Glutamatergic neuron (in vitro differentiated cells): Measurements from ENCODE around the gene LAMA5. TPM values are rescaled to one million over a fixed set of nuclear protein-coding genes. Genes with fewer than 3 reads are reported as not detected.

Experiments used
- DNase-seq: peaks from one replicate; pipeline ENCODE4 v3.0.0; 2022
- H3K27ac Mint-ChIP-seq: one replicate; pipeline ENCODE4 v1.8.0; 2020; ENCODE audit warnings: mild to moderate bottlenecking, mixed read lengths, inconsistent platforms; ENCODE audit not compliant: unreplicated experiment
- H3K27me3 Mint-ChIP-seq: one replicate; pipeline ENCODE4 v1.8.0; 2020; ENCODE audit warnings: mild to moderate bottlenecking, moderate library complexity, mixed read lengths, inconsistent platforms; ENCODE audit not compliant: unreplicated experiment
- H3K36me3 Mint-ChIP-seq: one replicate; pipeline ENCODE4 v1.8.0; 2020; ENCODE audit warnings: mild to moderate bottlenecking, mixed read lengths, inconsistent platforms; ENCODE audit not compliant: unreplicated experiment
- H3K4me1 Mint-ChIP-seq: one replicate; pipeline ENCODE4 v1.8.0; 2020; ENCODE audit warnings: mild to moderate bottlenecking, low read depth, mixed read lengths, inconsistent platforms; ENCODE audit not compliant: unreplicated experiment
- H3K4me3 Mint-ChIP-seq: one replicate; pipeline ENCODE4 v1.8.0; 2020; ENCODE audit warnings: mild to moderate bottlenecking, mixed read lengths, inconsistent platforms; ENCODE audit not compliant: unreplicated experiment
- H3K9me3 Mint-ChIP-seq: one replicate; pipeline ENCODE4 v1.8.0; 2020; ENCODE audit warnings: mild to moderate bottlenecking, moderate library complexity, mixed read lengths, inconsistent platforms; ENCODE audit not compliant: unreplicated experiment
- CTCF ChIP-seq: fragments of 200-600 bp; sonication (generic); IDR thresholded peaks from one replicate; pipeline ENCODE4 v1.5.0; 2021; ENCODE audit not compliant: partially characterized antibody, unreplicated experiment
- total RNA-seq: library from RNA; stranded (reverse); fragmentation: NEBNext Ultra II Directional; extraction: Animal tissue kit (Norgen Biotek cat#: 25700); gene quantifications from one replicate; pipeline ENCODE4 v1.2.1, GENCODE V29; 2021; ENCODE audit not compliant: unreplicated experiment

LAMA5 gene
- total RNA-seq, 1 donor from 2014 or later = 724 TPM

GRCh38 chr20:62326559-62326958 is 40.6 kb downstream of the LAMA5 start:
- Mint-ChIP-seq H3K27ac (no peak overlapping the region), H3K4me3 (no peak overlapping the region), H3K27me3 (peaks cover 5% of the 10 kb centered on the region), H3K4me1 (no peaks in the 10 kb centered on the region), H3K9me3 (peaks cover 6% of the 10 kb centered on the region), H3K36me3 (peaks cover 9% of the 10 kb centered on the region)
- no peak for DNase-seq
- no peak for TF ChIP-seq CTCF

GRCh38 chr20:62325172-62325905 is 41.8 kb downstream of the LAMA5 start:
- DNase-seq = no peak
- Mint-ChIP-seq H3K9me3 (peaks cover 6% of the 10 kb centered on the region), H3K36me3 (peaks cover 9% of the 10 kb centered on the region), H3K4me1 (no peaks in the 10 kb centered on the region), H3K27me3 (peaks cover 4% of the 10 kb centered on the region), H3K4me3 (no peak overlapping the region), H3K27ac (no peak overlapping the region)
- no peak for TF ChIP-seq CTCF

DNA sequence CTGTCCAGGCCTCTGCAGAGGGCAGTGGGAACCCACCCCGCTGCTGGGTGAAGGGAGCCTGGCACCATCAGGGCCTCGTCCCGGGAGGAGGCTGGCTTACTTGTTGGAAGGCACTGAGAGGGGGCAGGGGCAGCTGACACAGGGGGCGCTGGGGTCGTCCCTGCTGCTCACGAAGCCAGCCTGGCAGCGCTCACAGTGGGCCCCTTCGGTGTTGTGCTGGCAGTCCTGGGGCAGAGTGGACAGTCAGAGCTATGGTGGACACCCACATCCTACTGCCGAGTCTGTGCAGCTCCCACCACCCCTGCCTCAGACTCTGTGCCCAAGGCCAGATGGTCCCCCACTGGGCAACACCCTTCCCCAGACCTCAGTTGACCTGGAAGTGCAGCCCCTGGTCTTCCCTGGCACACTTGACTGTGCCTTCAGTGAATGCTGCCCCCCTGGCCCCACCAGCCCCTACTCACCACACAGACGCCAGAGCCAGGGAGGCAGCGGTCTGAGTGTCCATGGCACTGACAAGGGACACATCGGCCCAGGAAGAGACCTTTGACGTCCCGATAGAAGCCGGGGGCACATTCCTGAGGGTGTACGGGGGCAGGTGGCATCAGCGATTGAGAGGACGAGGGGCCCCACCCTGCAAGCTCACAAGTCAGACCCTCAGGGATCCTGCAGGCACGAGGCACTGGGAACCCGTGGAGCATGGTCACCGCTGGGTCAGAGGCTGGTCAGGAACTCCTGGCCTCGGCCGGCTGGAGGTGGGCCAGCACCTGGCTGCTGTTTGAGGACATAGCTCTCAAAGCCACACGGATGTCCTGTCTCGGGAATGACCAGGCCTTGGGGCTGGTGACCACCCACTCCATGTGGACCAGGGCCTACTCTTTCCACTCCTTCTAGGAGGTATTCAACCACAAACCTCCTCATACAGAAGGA is 42.9 kb downstream of the LAMA5 start:
- H3K27me3 Mint-ChIP-seq = peaks cover 7% of the 10 kb centered on the region
- no peak for DNase-seq
- no peak for TF ChIP-seq CTCF
- peaks cover 6% of the 10 kb centered on the region for H3K9me3 Mint-ChIP-seq
- no peak overlapping the region for H3K4me3 Mint-ChIP-seq
- no peak overlapping the region for H3K27ac Mint-ChIP-seq
- no peaks in the 10 kb centered on the region for H3K4me1 Mint-ChIP-seq
- H3K36me3 Mint-ChIP-seq = peaks cover 9% of the 10 kb centered on the region

DNA sequence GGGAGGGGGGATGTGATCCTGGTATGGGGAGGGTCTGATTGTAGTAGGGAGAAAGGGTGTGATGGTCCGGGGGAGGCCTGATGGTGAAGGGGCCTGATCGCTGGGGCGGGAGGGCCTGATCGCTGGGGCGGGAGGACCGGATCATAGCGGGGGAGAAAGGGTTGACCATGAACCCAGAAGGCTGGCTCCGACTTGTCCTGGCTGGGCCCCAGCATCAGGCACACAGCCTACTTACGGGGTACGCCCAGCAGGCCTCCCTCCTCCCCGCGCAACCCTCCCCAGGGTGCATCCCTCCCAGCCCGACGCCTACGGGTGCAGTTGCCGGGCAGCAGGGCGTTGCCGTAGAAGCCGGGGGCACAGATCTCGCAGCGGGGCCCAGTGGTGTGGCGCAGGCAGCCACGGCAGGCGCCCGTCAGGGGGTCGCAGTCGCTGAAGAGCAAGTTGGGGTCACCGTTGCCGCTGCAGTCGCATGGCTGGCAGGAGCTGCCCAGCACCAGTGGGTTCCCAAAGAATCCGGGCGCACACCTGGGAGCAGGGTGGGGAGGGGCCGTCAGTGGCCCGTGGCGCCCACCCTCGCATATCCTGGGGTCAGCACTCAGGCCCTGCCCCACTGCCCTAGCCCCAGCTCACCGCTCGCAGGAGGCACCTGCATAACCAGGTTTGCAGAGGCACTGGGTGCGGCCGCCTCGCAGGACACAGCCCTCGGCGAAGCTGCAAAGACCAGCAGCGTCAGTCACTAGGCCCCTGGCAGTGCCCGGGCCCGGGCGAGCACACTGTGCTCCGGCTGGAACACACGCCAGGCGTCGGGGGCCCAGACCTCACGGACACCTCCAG is 43.7 kb downstream of the LAMA5 start:
- H3K9me3 Mint-ChIP-seq = peaks cover 6% of the 10 kb centered on the region

More for the DNA sequence above, 43.7 kb downstream of the LAMA5 start:
- H3K27ac Mint-ChIP-seq = no peak overlapping the region
- peaks cover 7% of the 10 kb centered on the region for H3K27me3 Mint-ChIP-seq
- H3K36me3 Mint-ChIP-seq = peaks cover 9% of the 10 kb centered on the region
- TF ChIP-seq CTCF = no peak
- H3K4me1 Mint-ChIP-seq = no peaks in the 10 kb centered on the region
- no peak overlapping the region for H3K4me3 Mint-ChIP-seq
- DNase-seq = no peak
